ENCODE data around the gene TRIM27.
"Not testable (repeated sequence)": the region's sequence is repeated elsewhere in the genome, so short reads cannot be mapped to it uniquely, and the experiment has no call there.

TRIM27 gene

DNA sequence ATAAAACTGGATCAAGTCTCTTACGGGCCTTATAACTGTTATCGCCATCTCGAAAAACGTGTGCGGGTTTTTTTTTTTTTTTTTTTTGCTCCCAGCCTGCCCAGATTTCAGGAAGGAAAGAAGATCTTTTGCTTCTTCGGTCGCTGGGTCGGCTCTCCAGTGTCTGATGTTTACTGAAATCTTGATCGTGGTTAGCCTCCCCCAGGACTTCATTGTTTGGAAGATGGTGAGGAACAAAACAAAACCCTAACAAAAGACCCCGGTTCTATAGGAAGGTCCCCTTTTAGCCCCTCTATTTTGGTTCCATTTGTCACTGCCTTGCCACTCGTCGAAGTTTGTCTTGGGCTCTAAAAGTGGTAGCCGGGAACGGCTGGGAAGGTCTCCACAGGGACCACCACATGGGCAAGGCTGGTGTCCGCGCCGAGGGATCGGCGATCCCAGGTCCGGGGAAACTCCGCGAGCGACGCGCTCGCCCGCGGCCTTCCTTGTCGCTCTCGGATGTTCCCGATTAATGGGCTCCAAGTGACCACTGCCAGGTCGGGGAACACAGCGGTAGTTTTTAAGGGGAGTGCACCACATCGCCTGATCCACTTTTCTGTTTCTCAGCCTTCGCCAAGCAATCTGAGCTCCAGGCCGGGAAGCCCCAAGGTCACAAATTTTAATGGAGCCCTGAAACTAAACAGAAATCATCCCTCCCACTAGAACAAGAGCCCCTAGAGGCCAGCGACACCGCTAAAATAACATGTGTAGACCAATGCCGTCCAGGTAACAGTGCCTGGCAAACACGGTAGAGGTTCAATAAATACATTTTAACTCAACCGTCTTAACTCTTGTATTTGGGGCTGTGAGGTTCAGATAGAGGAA is 27.0 kb downstream of the TRIM27 start:
- peak; percentile 89 for DNase-seq (ENCODE audit: low spot score)

DNA sequence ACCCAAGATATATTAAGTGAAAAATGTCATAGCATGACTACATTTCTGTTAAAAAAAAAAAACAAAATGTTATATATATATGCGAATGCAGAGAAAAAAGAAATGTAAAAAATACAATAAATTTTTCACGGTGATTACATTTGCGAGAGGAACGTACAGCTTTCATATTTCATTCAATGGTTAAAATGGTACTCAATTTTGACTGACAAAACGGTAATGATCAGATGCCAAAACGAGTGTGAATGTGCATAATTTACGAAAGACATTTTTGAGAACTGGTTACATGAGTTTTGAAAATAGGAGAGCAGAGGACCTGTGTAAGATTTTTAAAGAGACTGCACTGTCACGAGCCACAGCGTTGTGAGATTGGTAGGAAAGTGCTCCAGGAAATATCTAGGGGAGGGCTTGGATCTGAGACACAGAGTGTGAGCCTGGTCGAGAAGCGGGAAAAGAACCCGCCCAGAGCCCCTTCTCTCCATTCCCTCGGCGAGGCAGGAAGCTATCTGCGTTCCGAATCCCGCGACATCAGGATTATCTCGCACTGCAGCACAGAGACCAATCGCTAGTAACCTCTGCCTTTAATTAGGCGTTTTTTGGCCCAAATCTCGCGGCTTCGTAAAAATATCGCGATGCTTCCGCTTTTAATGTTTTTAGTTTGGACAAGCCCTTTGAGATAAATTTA is 28.5 kb downstream of the TRIM27 start:
- DNase-seq (ENCODE audit: low spot score) = peak; percentile 97

DNA sequence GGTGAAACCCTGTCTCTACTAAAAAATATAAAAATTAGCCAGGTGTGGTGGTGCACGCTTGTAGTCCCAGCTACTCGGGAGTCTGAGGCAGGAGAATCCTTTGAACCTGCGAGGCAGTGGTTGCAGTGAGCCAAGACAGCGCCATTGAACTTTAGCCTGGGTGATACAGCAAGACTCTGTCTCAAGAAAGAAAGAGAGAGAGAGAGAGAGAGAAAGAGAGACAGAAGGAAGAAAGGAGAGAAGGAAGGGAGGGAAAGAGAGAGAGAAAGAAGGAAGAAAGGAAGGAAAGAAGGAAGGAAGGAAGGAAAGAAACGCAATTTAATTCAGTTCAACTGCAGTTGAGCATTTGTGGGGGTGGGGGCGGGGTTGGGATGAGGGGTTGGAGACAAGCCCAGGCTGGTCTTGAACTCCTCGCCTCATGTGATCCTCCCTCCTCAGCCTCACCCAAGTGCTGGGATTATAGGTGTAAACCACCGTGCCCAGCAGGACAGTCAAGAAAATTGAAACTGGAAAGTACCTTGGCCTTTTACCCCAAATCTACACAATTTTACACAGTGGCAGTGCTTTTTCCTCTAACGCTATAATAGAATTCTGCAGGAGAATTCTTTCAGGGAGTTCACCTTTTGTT is 30.5 kb downstream of the TRIM27 start:
- DNase-seq (ENCODE audit: low spot score) = no peak

DNA sequence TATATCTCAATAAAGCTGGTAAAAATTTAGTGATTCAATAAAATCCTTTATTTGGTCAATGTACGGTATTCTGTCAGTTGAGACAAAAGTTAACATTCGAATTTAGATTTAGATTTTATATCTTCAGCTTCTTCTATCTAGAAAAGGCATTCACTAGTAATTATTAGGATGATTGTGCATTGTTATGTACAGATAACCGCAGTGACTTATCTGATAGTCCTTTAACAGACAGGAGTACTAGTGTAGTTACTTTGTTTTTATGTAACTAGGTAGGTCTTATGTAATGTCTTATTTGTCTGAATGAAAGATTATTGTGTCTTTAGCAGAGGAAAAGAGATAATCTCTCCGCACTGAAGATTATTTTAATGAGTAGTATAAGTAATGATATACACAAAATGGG is 31.3 kb downstream of the TRIM27 start:
- DNase-seq (ENCODE audit: low spot score) = no peak

DNA sequence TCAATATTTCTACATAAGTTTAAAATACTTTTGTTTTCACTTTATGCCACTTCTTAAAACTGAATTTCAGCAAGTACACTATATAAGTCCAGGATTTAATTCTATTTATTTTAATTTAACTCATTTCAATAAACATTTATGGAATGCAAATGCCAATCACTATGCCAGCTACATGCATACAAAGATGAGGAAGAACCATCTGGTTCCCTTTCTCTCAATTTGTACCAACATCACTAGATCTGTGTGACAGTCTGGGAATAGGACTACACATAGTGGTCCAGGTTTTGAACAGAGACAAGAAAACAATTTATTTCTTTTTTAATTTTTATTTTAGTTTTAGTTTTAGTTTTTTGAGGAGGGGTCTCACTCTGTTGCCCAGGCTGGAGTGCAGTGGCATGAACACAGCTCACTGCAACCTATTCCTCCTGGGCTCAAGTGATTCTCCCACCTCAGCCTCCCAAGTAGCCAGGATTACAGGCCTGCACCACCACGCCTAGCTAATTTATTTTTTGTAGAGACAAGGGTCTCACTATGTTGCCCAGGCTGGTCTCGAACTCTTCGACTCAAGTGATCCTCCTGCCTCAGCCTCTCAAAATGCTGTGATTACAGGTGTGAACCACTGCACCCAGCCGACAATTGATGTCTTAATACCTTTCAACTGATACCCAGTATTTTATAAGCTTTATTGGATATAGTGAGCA is 35.8 kb downstream of the TRIM27 start:
- DNase-seq (ENCODE audit: low spot score) = no peak

DNA sequence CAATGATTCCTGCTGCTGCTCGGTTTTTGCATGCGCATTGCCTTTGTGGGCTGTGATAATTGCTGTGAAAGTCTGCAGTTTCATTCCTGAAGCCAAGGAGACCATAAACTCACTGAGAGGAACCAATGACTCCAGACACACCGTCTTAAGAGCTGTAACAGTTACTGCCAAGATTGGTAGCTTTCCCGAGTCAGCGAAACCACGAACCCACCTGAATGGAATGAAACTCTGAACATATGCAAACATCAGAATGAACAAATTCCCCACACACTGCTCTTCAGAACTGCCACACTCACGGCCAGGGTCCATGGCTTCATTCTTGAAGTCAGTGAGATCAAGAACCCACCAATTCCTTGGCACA is 37.7 kb downstream of the TRIM27 start:
- no peak for DNase-seq (ENCODE audit: low spot score)

DNA sequence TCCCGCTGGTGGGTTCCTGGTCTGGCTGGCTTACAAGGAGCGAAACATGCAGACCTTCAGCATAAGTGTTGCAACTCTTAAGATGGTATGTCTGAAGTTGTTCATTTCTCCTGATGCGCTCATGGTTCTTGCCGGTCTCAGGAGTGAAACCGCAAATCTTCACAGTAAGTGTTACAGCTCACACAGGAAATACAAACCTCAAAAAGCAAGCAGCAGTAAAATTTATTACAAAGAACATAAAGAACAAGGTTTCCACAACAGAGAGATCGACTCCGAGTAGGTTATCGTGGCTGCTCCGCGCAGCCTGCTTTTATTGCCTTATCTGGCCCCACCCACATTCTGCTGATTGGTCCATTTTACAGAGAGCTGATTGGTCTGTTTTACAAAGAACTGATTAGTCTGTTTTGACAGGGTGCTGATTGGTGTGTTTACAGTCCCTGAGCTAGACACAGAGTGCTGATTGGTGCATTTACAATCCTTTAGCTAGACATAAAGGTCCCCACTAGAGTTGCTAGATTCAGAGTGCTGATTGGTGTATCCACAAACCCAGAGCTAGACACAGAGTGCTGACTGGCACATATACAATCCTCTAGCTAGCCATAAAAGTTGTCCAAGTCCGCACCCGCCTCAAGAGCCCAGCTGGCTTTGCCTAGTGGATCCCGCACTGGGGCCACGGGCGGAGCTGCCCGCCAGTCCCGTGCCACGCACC is 39.2 kb downstream of the TRIM27 start:
- DNase-seq (ENCODE audit: low spot score) = peak; percentile 70

DNA sequence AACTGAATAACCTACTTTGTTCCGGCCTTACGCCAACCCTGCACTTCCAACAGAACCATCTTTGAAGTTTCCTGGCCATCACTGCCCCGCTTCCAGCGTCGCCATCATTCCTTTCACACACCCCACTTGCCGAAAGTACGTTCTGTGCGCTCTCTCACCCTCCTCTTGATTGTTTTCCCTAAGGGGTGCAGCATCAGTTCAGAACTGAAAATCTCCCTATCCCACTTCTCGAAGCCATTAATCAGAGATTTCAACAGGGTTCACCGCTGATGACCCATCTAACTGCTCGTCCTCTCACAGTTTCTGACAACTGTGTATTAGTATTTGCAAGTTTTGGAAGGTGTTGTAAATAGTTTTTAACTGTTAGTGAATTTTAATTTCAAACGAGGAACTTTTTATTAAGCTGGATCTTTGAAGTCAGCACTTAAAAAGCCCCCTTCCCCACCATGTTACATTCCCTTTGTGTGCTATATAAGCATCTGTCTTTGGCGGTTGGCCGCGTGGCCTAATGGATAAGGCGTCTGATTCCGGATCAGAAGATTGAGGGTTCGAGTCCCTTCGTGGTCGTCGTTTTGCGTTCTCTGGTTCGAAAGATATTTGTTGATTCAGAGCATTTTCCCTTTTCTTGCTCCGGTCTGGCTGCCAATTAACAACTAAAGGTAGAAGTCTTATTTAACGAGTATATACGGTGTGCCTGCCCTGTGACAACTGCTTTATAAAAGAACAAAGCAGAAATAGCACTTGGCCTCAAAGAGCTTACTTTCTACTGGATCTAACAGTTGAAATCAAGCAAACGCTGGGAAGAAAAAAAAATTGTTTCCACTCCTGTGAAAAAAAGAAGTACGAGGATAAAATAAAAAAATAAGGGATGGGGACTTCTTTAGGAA is 42.6 kb downstream of the TRIM27 start:
- DNase-seq (ENCODE audit: low spot score) = peak; percentile 79

DNA sequence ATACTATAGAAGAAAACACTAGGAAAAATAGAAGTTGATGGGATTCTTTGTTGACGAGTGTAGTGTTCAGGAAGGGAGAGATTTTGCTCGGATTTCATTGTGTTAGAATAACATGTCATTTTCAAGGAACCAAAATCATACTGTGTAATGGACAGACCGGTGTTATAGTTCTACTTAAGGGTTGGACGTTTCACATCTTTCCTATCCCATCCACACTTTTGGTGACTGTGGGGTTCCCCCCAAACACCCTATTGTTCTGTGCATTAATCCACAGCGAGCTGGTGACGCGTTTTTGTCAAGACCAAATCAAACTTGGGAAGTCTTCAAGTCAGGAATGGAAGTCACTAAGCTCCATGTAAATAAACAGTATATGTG is 43.3 kb downstream of the TRIM27 start:
- no peak for DNase-seq (ENCODE audit: low spot score)

DNA sequence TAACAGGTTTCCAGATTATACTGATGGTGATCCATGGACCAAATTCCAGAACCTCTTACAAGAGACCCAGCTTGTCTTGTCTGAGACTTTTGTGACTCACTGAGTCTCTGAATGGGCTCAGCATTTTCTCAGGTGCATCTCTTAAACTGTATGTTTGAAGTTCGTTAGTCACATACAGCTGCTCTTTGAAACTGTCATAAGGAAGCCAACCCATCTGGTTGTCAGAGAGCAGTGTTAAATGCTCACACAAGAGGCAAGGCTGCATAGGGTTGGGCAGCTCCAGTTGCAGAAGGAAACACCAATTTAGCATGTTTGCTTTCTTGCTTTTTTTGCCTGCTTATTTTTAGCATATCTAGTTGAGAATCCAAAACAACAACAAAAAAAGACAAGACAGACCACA is 47.1 kb downstream of the TRIM27 start:
- no peak for DNase-seq (ENCODE audit: low spot score)

DNA sequence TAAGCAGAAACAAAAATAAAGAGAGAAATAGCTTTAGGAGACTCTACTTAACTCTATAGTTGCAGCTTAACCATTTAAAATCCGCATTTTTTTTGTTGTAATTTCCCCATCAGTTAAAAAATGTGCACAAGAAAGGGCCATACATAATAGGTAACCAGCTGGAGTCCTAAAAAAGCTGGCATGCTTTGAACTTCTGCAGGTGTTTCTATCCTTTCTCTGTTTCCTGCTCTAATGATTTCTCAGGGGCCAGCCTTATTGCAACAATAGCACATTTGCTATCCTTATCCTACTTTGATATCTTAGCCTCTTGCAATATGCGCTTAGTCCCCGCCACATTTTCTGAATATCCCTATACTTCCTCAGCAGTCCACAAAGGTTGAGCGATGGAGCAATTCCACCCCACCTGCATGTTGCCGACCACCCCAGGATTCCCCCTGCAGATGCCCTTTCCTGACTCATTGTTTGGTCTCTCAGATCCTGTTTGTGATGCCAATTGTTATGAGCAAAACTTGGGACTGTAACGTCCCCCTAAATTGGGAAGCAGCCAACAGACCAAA is 48.5 kb downstream of the TRIM27 start:
- no peak for DNase-seq (ENCODE audit: low spot score)

DNA sequence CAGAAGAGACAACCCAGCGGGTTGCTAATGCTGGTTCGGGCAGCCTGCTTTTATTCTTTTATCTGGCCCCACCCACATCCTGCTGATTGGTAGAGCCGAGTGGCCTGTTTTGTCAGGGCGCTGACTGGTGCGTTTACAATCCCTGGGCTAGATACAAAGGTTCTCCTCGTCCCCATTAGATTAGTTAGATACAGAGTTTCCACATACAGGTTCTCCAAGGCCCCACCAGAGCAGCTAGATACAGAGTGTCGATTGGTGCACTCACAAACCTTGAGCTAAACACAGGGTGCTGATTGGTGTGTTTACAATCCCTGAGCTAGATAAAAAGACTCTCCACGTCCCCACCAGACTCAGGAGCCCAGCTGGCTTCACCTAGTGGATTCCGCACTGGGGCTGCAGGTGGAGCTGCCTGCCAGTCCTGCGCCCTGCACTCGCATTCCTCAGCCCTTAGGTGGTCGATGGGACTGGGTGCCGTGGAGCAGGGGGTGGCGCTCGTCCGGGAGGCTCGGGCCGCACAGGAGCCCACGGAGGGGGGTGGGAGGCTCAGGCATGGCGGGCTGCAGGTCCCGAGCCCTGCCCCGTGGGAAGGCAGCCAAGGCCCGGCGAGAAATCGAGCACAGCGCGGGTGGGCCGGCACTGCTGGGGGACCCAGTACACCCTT is 51.5 kb downstream of the TRIM27 start:
- not testable (repeated sequence) for DNase-seq (ENCODE audit: low spot score)

DNA sequence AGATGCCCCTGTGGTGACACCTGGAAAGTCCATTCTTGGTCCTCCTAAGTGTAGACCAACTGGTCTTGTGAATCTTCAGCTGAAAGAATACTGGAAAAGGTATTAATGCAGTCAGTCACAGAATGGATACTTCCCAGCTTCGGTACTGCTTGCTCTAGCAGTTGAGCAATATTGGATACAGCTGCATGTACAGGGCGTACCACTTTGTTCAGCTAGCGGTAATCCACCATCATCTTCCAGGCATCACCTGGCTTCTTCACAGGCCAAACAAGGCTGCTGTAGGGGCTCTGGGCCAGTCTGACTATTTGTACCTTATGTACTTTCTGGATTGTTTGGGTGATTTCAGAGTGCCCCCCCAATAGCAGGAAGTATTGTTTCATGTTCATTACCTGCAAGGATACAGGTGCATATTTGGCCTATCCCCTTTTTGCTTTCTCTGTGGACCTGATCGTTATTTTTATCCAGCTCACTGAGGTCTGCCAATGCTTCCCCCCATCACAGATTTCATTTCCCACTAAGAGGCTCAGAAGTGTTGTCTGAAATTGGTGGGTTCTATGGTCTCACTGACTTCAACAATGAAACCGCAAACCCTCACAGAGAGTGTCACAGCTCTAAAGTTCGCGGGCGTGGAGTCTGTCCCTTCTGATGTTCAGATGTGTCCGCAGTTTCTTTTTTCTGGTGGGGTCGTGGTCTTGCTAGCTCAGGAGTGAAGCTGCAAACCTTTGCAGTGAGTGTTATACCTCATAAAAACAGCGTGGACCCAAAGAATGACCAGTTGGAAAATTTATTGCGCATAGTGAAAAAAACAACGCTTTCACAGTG is 52.2 kb downstream of the TRIM27 start:
- no peak for DNase-seq (ENCODE audit: low spot score)

DNA sequence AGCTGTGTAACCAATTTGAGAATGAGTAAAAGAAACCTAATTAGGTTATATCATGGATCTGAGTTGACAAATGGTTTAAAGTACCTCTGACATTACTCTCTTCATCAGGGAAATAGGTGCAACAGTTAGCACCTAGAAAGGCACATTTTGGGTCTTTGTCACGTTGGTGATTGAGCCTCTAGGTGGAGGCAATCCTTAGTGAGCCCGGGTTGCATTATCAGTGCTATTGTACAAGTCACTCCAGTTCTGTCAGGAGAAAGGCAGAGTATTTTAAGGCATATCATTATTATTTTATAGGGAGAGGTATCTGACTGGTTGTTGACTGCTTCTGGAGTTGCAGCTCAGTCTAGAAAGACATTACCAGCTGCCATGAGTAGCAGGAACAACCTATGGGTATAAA is 54.9 kb downstream of the TRIM27 start:
- DNase-seq (ENCODE audit: low spot score) = no peak

DNA sequence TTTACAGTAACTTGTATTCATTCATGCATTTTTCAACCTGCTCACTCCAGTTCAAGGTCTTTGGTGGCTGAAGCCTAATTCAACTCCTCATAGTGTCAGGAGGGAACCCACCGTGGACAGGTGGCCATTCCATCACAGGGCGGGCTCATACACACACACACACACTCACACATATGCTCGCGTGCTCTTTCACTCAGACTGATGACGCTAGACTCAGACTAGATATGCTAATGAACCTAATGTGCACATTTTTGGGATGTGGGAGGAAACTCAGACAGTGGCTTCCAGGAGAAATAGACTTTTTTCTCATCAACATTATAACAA is 56.7 kb downstream of the TRIM27 start:
- DNase-seq (ENCODE audit: low spot score) = peak; percentile 15

DNA sequence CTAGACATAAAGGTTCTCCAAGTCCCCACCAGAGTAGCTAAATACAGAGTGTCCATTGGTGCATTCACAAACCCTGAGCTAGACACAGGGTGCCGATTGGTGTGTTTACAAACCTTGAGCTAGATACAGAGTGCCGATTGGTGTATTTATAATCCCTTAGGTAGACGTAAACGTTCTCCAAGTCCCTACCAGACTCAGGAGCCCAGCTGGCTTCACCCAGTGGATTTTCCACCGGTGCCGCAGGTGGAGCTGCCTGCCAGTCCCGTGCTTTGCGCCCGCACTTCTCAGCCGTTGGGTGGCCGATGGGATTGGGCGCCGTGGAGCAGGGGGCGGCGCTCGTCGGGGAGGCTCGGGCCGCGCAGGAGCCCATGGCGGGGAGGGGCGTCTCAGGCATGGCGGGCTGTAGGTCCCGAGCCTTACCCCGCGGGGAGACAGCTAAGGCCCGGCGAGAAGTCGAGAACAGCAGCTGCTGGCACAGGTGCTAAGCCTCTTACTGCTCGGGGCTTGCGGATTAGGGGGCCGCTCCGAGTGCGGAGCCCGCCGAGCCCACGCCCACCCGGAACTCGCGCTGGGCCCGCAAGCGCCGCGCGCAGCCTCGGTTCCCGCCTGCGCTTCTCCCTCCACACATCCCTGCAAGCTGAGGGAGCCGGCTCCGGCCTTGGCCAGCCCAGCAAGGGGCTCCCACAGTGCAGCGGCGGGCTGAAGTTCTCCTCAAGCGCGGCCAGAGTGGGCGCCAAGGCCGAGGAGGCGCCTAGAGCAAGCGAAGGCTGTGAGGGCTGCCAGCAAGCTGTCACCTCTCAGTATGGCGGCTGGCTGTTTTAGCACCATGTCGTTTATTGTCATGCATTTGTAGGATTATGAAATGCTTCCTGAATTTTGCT is 57.3 kb downstream of the TRIM27 start:
- DNase-seq (ENCODE audit: low spot score) = peak; percentile 70

DNA sequence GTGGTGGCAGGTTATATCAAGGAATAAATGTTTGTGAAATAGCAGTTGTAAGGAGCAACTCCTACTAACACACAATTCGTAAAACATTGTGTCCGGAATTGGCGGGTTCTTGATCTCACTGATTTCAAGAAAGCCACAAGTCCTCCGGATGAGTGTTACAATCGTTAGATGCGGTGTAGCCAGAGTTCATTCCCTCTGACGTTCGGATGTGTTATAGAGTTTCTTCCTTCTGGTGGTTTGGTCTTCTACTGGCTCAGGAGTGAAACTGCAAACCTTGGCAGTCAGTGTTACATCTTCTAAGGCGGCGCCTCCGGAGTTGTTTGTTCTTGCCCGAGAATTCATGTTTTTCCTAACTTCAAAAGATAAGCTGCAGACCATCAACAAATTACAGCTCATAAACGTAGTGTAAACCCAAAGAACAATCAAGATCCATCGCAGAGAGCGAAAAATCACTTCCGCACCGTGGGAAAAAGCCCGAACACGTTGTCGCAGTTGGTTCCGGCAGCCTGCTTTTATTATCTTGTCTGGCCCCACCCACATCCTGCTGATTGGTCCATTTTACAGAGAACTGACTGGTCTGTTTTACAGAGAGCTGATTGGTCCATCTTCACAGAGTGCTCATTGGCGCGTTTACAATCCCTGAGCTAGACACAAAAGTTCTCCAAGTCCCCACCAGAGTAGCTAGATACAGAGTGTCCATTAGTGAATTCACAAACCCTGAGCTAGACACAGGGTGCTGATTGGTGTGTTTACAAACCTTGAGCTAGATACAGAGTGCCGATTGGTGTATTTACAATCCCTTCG is 58.2 kb downstream of the TRIM27 start:
- DNase-seq (ENCODE audit: low spot score) = peak; percentile 82
